PFSK-1 (cell line): ENCODE measurements around the gene TEX55.

Experiments used
- POLR2AphosphoS5 ChIP-seq: IDR thresholded peaks from 2 replicates; pipeline ENCODE4 v1.6.1; 2012; ENCODE audit warnings: low read depth, mild to moderate bottlenecking, control low read depth, low read length, moderate library complexity
- REST ChIP-seq, 2 experiments: IDR thresholded peaks; 2 replicates each; pipeline versions ENCODE4 v1.6.1 to v1.8.0; 2011 to 2012; ENCODE audit warnings: low read depth in 2 of 2, low read length in 2 of 2, control low read depth in 1 of 2, inconsistent platforms in 1 of 2, mild to moderate bottlenecking in 1 of 2, moderate library complexity in 1 of 2; ENCODE audit not compliant: insufficient read depth in 1 of 2
- SIN3A ChIP-seq: IDR thresholded peaks from 2 replicates; pipeline ENCODE4 v1.6.1; 2012; ENCODE audit warnings: mild to moderate bottlenecking, low read length, moderate library complexity, borderline replicate concordance; ENCODE audit not compliant: insufficient read depth
- TAF1 ChIP-seq: IDR thresholded peaks from 2 replicates; pipeline ENCODE4 v1.6.1; 2012; ENCODE audit warnings: low read length, control low read depth, borderline replicate concordance; ENCODE audit not compliant: insufficient read depth

GRCh38 chr3:119160815-119161214, 14.8 kb downstream of the TEX55 start:
- TF ChIP-seq POLR2AphosphoS5 (no peak), TAF1 (no peak), REST (IDR thresholded peaks at IDR 0.05; ENCODE audit: insufficient read depth in 1 of 2, low read depth in 2 of 2, low read length in 2 of 2) (no peak), SIN3A (no peak)
